HG03097 (cell line): ENCODE results near the gene NF2.

Source experiments
- ATAC-seq: cut with Tn5 transposase; IDR thresholded peaks from one replicate; pipeline ENCODE4 v1.9.1; 2021; ENCODE audit not compliant: unreplicated experiment, low FRiP score

The NF2 gene

DNA sequence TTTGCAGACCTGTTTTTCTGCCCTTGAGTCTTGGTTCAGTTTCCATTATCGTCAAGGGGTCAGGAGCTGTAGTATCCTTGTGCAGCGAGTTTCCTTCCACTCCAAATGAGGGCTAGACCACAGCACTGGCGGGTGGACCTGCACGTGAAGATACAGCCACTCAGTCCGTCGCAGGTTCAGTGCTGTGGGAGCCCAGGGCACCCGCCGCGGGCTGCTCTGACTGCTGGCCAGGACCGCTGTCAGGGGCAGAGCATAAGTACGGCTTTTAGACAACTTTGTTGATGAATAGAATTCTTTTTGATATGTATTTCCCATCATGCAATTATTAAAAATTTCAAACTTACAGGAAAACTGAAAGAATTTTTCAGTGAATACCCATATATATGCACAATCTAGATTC, 56.6 kb downstream of the NF2 start:
- ATAC-seq = no peak

DNA sequence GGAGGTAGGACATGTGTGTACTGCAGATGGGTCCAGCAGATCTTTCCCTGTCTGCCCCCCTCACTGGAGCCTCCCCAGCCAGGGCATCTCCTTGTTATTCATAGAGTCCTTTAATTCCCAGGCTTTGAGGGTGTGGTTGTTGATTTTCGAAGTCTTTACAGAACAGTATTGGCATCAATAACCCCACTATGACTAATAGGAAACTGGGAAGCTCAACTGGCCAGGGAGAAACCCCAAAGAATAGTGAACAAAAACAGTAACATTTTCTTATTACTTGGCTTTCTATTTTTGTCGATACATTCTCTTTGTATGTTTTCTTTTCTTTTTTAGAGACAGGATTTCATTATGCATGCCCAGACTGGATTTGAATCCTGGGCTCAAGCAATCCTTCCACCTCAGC, 57.9 kb downstream of the NF2 start:
- no peak for ATAC-seq

DNA sequence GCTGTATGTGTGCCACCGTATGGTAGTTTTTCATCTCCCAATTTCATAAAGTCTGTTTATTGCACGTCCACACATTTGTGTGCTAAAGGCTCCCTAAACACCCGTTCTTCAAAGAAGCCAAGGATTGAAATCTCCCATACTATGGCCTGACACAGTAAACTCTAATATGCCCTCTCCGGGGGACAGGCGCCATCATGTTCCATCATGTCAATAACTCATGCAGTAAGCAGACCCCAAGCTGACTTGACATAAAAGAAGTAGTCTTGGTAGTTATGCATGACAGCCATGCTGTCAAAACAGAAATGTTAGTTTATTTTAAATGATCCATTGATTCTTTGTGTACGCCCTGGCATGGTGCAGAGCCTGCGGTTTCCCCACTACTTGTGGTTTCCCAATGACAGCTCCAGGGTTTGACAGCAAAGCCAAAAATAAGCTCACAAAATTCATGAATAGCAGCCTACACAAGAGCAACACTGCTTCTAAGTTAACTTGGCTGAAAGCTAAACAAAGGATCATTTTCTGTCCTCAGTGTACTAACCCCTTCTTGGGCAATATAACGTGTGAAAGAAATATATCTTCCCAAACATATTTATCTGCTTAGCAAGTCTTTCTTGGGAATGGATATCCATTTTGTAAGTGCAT, 59.9 kb downstream of the NF2 start:
- ATAC-seq = no peak

DNA sequence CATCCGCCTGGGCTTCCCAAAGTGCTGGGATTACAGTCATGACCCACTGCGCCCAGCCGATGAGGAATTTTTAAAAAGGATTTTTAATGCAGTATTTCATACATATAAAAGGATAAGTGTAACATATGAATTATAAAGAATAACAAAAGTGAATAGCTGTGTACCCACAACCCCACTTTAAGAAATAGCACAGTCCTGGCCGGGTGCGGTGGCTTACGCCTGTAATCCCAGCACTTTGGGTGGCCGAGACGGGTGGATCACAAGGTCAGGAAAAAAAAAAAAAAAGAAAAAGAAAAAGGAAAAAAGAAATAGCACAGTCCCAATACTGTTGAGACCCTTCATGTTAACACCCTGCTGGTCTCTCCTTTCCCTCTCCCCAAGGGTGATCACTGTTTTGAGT, 62.1 kb downstream of the NF2 start:
- ATAC-seq = no peak

DNA sequence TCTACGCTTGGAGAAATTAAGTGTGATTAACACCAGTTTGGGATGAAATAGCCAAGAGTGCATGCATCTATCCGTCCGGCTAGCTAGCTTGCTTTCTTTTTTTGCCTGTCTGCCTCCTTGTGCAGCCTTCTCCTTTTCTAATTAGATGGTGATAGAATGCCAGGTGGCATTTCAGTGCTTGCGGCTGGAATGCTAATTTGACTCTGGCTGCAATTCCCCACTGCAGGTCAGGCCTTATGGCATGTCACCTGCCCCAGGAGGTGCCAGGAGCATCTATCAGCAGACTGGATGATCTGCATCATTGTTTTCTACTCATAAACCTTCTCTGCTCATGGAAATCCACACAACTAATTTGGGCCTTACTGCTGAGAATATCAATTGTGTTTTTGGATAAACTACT, 65.2 kb downstream of the NF2 start:
- no peak for ATAC-seq

DNA sequence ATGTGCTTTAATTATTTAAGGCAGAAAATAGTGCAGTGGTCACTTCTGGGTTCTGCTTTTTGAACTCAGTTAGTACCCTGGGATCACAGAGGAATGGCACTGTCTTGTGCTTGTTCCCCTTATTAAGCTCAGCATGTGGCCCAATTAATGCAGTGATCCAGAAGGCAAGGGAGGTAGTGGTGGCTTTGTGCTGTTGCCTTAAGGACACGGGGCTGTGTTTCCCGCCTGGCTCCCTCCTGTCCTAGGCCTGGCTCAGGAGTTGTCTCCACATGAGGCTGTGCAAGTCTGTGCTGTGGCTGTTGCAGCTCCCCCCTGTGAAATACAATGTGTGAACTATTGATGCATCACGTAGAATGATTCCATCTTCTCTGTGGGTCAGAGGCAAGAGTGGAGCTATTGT, 67.2 kb downstream of the NF2 start:
- ATAC-seq = no peak

DNA sequence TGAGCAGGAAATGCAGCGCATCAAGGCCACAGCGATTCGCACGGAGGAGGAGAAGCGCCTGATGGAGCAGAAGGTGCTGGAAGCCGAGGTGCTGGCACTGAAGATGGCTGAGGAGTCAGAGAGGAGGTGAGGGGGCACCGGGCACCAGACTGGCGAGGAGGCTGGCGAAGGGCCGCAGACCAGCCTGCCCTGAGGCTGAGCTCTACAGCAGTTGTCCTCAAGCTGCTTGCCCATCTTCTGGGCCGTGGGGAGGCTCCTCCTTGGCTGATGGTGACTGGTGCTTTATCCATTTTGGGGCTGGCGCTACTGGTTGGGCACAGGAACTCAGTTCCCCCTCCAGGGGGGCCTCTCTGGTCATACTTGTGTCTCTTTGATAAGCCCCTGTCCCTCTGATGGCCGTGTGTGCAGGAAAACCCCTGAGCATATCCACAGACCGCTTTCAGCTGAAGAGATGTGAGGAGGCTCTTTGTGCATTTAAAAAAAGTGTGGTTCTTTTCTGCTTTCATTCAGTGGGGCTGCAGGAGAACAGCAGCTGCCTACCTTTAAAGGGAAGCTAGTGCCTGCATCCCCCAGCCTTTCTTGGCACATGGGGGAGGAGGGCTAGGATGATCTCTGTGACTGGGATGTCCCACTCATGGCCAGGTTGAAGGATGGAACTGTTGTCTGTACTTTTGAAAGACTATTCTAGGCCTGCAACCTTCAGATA, 70.1 kb downstream of the NF2 start:
- no peak for ATAC-seq

DNA sequence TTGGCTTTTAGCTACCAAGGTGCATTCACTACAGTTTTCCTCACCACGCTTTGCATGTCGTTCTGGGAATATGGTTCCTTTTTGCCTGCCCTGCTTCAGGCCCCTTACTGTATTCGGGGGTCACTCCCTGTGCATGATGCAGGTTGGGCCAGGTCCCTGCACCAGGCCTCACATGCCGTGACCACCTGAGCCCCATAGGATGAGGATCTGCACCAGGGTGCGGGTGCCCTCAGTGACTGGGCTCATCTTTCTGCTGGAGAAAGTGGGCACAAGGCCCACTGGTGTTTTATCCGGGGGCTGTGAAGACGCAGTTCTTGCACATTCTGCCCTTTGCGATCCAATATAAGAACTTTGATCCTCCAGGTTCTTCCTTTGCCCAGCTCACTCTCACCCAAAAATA, 70.7 kb downstream of the NF2 start:
- ATAC-seq = no peak

DNA sequence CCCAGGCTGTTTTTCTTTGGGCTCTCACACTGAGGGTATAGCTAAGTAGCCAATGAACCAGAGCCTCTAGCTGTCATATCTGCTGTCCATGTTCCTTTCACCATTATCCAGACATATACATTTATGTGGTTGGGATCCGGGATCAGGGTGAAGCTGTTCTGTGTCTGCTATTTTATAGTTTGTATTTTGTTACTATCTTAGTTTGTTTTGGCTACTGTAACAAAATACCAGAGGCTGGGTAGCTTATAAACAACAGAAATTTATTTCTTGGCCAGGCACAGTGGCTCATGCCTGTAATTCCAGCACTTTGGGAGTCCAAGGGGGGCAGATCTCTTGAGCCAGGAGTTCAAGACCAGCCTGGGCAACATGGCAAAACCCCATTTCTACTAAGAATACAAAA, 75.9 kb downstream of the NF2 start:
- no peak for ATAC-seq

DNA sequence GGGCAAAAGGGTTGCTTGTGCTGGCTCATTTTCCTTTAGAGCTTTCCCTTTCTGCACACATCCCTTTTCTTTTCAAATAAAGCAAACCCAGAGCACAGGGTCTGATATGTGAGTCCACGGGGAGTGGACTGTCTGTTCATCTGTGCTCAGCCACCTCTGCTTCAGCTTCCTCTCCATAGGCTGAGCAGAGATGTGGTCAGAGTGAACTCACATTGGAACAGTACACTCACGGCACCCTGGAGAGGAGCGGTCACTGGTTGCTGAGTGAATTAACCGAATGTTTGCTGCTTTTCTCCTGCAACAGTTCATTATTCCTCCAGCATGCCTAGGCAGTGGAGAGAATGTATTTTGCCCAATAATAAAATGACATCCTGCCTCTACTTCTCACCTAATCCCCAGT, 80.1 kb downstream of the NF2 start:
- no peak for ATAC-seq

DNA sequence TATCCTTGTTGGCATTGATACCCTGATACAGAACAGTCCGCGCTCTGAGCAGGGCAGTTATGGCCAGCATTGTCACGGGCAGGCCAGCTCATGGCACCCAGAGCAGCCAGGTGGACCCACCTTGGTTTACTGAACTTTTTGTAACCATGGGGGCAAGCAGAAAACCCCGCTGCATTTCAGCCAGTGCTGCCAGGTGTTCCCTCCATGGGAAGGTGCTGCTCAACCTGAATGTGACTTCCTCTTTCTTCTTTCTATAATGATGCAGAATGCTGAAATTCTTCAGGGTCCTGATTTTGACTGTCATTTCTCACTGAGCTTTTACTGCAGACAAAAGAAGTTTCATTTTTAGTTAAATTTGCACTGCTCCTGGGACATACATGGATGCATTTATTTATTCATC, 80.8 kb downstream of the NF2 start:
- ATAC-seq = no peak

DNA sequence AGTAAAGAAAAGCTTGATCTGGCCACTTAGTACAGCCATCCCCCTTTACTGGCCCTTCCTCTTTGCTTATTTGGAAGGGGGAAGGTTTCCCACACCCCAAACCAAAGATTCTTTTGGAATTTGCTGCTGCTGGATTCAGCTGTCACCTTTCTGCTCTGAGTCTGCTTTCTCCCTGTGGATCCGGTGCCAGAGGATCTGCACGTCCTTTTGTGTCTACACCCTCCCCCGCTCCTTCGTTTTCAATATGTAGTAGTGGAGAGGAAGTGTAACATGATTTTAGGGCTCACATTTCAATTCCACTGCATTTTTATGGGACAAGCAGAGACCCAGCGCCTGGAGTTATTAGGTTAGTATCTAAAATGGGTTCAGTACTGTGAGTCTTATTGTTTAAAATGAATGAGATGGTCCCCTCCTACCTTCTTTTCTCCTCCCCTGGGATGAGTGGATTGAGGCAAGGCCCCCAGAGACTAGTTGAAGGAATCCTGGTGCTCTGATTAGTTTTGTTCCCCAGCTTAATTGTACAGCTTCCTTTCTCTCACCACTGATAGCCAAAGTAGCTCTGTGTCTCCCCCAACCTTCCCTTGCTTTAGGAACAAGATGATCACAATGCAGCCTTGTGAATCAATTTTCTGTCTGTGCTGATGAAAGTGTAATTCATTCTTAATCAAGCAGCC, 85.9 kb downstream of the NF2 start:
- no peak for ATAC-seq

DNA sequence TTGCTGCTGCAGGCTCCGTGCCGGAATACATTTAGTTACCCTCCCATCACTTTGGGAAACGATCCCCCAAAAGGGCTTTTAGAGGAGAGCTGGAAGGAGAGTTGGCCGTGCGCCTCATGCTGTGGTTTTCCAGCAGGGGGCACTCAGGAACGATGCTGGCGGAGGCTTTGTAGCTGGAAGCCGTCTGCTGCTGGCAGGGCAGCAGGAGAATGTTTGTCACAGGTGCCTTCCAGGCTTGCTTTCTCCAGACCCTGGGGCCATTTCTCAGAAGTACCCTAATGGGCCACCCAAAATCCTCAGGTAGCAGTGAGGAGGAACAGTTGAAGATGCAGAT, 86.4 kb downstream of the NF2 start:
- no peak for ATAC-seq

DNA sequence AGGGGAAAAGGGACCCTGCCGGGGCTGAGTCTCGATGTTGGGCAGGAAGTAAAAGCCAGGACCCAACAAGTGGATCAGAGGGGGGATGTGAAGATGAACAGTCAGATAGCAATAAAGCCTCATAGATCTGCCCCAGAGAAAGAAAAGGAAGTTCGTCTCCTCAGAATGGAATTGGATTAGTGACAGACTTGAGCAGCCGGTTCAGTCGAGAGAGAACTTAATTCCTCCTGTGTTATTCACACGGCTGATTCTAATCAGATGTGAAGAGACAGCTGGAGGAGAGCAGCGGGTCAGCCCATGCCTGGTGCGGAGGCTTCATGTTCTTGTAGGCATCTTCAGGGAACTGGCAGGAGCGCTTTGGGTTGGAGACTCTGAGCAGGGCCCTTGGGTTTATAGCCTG, 87.0 kb downstream of the NF2 start:
- ATAC-seq = no peak

DNA sequence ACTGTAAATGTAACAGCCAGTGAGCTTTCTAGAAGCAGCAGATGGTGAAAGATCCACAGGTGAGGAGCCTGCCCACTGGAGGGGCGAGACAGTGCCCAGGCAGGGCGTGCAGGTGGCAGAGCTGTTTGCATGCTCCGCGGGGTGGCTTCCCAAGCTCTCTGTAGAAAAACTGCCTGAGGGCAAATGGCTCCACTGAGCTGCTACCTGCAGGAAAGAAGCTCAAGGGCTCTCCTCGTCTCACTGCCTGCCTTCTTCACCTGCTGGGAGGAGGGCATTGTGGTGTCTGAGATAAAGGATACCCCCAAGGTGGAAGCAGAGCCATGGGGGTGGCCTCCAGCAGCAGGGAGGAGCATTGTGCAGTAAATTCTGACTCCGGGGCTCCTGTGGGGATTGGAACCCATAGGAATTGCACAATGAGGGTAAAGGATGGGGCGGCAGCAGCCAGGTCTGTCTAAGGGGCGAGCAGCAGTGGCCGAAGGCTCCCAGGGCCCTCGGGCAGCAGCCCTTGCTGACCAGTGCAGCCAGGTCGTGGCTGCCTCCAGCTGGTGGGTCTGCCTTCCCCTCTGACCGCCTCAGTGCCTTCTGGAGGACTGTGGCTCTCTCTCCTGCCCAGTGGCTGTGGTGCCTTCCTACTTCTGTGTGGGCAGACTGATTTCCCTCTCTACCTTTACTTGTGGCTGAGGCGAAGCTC, 88.3 kb downstream of the NF2 start:
- no peak for ATAC-seq

DNA sequence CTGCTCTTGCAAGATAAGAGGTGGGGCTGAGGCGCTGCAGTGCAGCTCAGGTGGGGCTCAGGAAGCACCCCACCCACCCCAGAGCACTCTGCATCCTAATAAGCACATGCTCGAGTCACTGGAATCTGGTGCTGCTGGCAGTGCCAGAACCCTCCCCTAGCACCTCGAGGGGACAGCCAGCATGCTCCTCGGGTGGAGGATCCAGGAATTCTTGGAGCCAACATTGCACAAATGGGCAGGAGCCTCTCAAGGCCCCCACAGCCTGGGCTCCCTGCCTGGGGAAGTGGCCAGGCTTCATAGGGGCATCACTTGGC, 88.9 kb downstream of the NF2 start:
- no peak for ATAC-seq

DNA sequence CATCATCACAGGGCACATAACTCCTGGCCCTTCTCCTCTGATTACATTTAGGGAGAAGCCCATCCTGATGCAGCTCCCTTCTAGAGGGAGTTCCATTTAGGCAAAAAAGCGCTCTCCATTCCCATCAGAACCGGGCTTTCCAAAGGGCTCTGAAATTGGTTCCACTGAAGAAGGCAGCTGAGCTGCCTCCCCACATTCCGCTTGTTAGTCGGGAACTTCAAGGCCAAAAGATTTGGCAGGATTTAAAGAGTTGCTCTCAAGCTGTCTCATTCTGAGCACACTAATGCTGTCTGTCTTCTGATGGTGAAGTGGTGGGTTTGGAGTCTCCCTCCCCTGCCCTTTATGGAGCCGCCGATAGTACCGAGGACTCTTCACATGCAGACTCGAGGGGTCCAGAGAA, 89.7 kb downstream of the NF2 start:
- no peak for ATAC-seq

DNA sequence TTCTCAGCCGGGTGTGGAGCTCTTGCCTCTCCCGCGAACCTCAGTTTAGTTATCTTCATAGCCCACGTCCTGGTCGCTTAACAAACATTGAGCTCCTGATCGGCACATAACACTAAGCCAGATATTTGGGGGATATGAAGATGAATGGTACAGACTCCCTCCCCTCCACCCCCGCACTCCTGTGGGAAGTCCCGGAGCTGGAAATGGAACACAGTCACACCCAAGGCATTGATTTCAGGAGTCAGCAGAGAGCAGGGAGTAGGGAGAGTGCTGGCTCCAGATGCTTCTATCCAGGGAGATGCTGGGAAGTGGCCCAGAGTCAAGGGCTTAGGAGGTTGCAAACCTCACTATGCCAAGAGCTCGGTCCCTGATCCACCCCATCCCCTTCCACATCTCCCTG, 90.2 kb downstream of the NF2 start:
- ATAC-seq = no peak

DNA sequence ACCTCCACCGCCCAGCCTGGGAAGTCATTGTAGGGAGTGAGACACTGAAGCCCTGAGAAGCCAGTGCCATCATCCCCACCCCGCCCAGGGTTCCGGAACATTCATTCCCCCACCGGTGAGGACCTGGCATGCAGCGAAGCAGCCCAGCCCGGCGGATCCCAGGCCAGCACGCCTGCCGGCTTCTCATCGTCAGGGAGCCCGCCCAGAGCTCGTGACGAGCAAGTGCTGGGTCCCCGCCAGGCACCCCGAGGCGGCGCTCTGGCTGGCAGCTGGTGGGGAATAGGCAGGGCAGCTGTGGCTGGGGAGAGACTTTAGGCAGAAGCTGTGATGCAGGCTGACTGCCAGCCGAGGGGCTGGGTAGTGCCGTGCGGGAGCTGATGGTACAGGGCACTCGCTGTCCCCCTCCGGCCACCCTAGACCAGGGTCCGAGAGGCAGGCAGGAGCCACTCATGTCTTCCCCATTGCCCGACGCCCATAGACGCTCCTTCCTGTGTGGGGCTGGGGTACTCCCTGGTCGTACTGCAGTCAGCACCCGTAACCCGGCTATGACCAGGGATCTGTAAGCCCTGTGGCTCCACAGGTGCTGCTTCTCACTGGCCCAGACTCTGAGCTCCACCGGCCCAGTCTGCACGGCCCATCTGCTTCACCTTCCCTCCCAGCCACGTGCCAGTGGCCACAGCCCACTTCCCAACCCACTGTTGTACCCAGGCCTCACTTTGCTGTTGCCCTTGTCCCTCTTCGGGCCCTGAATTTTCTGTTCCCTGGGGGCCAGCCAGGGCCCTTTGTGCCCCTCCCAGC, 91.9 kb downstream of the NF2 start:
- no peak for ATAC-seq

DNA sequence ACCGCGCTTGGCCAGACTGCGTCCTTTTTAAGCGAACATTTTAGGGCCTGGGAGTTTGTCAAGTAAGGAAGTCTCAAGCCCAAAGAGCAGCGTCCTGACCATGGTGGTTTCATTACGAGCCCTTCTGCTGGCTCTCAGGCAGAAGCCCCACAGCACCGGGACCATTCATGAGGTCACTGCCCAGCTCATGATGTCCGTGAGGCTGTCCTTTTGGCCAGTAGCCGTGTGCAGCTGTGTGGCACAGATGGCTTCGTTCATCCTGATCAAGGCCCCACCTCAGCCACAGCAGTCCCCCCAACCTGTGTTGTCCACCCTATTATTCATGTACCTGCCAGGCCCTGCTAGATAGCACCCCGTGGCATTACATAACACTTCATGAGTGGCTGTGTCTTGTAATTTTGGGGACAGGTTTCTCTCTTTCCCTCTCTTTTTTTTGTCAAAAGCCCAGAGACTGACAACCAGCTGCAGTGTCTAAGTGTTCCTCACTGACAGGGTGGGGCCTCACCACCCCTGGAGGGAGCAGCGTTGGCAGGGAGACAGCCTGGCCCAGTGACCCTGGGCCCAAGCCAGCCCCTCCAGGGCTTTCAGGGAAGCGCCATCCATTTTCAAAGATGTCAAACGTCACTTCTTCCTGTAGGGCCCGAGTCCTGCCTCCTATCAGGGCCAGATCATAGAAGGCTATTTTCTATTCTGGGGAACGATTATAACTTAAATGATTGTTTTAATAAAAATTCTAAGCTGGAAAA, 94.6 kb downstream of the NF2 start:
- no peak for ATAC-seq
